ENCODE measurements around the gene HPDL.

The HPDL gene

DNA sequence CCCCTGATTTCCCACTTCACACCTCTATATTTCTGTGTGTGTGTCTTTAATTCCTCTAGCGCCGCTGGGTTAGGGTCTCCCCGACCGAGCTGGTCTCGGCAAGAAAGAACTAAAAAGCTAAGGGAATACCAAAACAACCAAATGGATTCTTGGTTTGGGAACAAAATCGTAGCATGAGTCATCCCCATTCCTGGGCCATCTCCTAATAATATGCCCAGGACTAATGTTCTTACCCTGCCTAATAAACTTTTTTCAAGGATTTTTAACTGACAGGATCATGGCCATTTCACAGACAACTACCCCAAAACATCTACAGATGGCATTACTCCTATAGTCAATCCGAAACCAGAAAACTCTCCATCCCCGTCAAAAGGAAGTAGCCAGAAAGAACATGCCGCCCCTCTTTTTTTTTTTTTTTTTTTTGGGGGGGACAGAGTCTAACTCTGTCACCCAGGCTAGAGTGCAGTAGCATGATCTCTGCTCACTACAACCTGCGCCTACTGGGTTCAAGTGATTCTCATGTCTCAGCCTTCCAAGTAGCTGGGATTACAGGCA, 4.1 kb upstream of the HPDL start:
- Histone ChIP-seq H3K36me3 (ENCODE audit: insufficient read depth, insufficient read length, low read length) (peaks cover 23% of the 10 kb centered on the region), H3K9ac (ENCODE audit: insufficient read length, low read depth) (no peak overlapping the region), H3K27me3 (ENCODE audit: insufficient read depth, insufficient read length) (no peaks in the 10 kb centered on the region), H3K4me3 (ENCODE audit: insufficient read length, low read depth) (no peak overlapping the region), H3K4me1 (ENCODE audit: insufficient read depth, insufficient read length) (peaks cover 14% of the 10 kb centered on the region), H3K9me3 (ENCODE audit: insufficient read depth, low read length) (peaks cover 33% of the 10 kb centered on the region)
- no peak for DNase-seq (ENCODE audit: low read depth, low spot score)
- TF ChIP-seq YY1 (IDR thresholded peaks at IDR 0.05; ENCODE audit: insufficient read depth, insufficient read length) (no peak), ZNF274 (IDR thresholded peaks at IDR 0.05; ENCODE audit: low read depth, low read length) (no peak), SUZ12 (IDR thresholded peaks at IDR 0.05; ENCODE audit: extremely low read depth, insufficient read depth, insufficient read length) (no peak)

DNA sequence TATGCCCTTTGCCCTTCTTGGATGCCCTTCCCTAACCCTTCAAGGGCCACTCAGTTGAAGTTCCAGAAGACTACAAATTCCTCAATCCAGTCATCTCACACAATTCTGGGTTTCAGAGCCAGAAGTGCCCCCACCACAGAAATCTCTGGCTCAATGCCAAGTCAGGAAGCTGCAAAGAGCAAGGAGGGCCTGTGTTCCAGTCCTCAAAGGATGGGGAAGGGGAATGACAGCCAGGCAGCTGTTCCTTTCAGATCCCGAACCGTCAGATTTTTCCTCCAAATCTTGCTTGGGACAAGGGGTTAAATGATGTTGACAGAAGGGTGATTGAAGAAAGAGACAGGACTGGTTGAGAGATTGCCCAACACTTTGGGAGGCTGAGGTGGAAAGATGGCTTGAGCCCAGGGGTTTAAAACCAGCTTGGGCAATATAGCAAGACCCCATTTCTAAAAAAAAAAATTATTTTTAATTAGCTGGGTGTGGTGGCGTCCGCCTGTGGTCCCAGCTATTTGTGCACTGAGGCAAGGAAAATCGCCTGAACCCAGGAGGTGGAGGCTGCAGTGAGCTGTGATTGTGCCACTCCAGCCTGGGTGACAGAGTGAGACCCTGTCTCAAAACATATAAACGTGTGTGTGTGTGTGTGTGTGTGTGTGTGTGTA, 716 bp upstream of the HPDL start:
- Histone ChIP-seq H3K4me1 (ENCODE audit: insufficient read depth, insufficient read length) (peaks cover 21% of the 10 kb centered on the region), H3K36me3 (ENCODE audit: insufficient read depth, insufficient read length, low read length) (peaks cover 44% of the 10 kb centered on the region), H3K9ac (ENCODE audit: insufficient read length, low read depth) (no peak overlapping the region), H3K27me3 (ENCODE audit: insufficient read depth, insufficient read length) (no peaks in the 10 kb centered on the region), H3K4me3 (ENCODE audit: insufficient read length, low read depth) (no peak overlapping the region), H3K9me3 (ENCODE audit: insufficient read depth, low read length) (peaks cover 30% of the 10 kb centered on the region)
- TF ChIP-seq SUZ12 (IDR thresholded peaks at IDR 0.05; ENCODE audit: extremely low read depth, insufficient read depth, insufficient read length) (no peak), ZNF274 (IDR thresholded peaks at IDR 0.05; ENCODE audit: low read depth, low read length) (no peak), YY1 (IDR thresholded peaks at IDR 0.05; ENCODE audit: insufficient read depth, insufficient read length) (no peak)
- DNase-seq (ENCODE audit: low read depth, low spot score): no peak

DNA sequence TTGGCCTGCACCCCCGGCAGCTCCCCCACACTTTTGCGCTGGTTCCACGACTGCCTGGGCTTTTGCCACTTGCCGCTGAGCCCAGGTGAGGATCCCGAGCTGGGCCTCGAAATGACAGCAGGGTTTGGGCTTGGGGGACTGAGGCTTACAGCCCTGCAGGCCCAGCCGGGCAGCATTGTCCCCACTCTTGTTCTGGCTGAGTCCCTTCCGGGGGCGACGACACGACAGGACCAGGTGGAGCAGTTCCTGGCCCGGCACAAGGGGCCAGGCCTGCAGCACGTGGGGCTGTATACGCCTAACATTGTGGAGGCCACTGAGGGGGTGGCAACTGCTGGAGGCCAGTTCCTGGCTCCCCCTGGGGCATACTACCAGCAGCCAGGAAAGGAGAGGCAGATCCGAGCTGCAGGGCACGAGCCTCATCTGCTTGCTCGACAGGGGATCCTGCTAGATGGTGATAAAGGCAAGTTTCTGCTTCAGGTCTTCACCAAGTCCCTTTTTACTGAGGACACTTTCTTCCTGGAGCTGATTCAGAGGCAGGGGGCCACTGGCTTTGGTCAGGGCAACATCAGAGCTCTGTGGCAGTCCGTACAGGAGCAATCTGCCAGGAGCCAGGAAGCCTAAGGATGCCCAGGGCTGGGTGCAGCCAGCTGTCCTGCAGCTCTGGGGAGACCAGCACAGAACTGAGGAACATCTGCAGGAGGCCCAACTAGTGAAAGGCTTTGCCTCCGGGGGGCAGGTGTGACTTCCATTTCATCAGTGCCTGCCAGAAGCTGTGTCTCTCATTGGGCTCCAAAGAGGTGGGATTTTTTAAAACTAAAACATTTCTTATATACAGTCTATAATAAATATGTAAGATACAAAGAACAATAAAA, 1.2 kb downstream of the HPDL start:
- Histone ChIP-seq H3K27me3 (ENCODE audit: insufficient read depth, insufficient read length) (no peaks in the 10 kb centered on the region), H3K9ac (ENCODE audit: insufficient read length, low read depth) (peak overlapping the region; percentile 58), H3K4me1 (ENCODE audit: insufficient read depth, insufficient read length) (peaks cover 21% of the 10 kb centered on the region), H3K36me3 (ENCODE audit: insufficient read depth, insufficient read length, low read length) (peaks cover 63% of the 10 kb centered on the region), H3K4me3 (ENCODE audit: insufficient read length, low read depth) (no peak overlapping the region), H3K9me3 (ENCODE audit: insufficient read depth, low read length) (peaks cover 25% of the 10 kb centered on the region)
- TF ChIP-seq YY1 (IDR thresholded peaks at IDR 0.05; ENCODE audit: insufficient read depth, insufficient read length): no peak
- TF ChIP-seq ZNF274 (IDR thresholded peaks at IDR 0.05; ENCODE audit: low read depth, low read length): no peak
- no peak for TF ChIP-seq SUZ12 (IDR thresholded peaks at IDR 0.05; ENCODE audit: extremely low read depth, insufficient read depth, insufficient read length)
- DNase-seq (ENCODE audit: low read depth, low spot score): no peak

DNA sequence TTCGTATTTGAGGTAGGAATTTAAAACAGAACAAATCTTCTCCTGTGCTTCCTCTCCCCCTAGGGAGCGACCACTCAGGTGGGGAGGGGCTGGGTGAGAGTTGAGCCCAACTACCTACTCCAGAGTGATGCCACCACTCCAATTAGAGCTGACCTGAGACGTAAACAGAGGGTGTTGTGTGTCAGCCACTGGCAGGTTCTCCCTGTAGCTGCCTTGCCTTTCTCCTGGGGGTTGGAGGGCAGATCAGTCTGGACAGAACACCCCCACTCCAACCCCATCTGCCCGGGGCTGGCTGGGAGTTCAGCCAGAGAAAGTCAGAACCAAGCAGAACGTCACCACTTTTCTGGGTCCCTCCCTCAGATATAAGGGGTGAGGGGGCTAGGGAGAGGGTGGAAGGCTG, 2.0 kb downstream of the HPDL start:
- Histone ChIP-seq H3K36me3 (ENCODE audit: insufficient read depth, insufficient read length, low read length) (peaks cover 71% of the 10 kb centered on the region), H3K4me1 (ENCODE audit: insufficient read depth, insufficient read length) (peaks cover 21% of the 10 kb centered on the region), H3K4me3 (ENCODE audit: insufficient read length, low read depth) (no peak overlapping the region), H3K9me3 (ENCODE audit: insufficient read depth, low read length) (peaks cover 18% of the 10 kb centered on the region), H3K27me3 (ENCODE audit: insufficient read depth, insufficient read length) (no peaks in the 10 kb centered on the region), H3K9ac (ENCODE audit: insufficient read length, low read depth) (peak overlapping the region; percentile 58)
- DNase-seq (ENCODE audit: low read depth, low spot score): no peak
- TF ChIP-seq SUZ12 (IDR thresholded peaks at IDR 0.05; ENCODE audit: extremely low read depth, insufficient read depth, insufficient read length) (no peak), ZNF274 (IDR thresholded peaks at IDR 0.05; ENCODE audit: low read depth, low read length) (no peak), YY1 (IDR thresholded peaks at IDR 0.05; ENCODE audit: insufficient read depth, insufficient read length) (no peak)

DNA sequence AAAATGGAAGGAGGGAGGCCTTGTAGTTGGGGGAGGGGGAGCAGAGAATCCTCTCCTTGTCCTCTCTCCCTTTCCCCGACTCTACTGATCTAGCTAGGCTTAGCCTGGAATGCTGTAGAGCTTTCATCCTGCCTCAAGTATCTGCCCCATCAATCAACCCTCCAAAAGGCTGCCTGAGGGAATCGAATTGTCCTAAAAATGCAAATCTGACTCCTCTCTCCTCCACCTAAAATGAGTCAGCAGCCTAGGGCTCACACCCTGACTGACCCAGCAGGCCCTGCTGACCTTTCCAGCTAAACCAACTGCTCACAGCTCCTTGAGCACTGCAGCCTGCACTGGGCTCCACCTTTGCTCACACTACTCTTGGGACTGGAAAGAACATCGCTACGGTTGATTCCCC, 2.8 kb downstream of the HPDL start:
- peaks cover 21% of the 10 kb centered on the region for H3K4me1 ChIP-seq (ENCODE audit: insufficient read depth, insufficient read length)
- H3K36me3 ChIP-seq (ENCODE audit: insufficient read depth, insufficient read length, low read length): peaks cover 79% of the 10 kb centered on the region
- TF ChIP-seq YY1 (IDR thresholded peaks at IDR 0.05; ENCODE audit: insufficient read depth, insufficient read length) (peak; percentile 6), SUZ12 (IDR thresholded peaks at IDR 0.05; ENCODE audit: extremely low read depth, insufficient read depth, insufficient read length) (no peak), ZNF274 (IDR thresholded peaks at IDR 0.05; ENCODE audit: low read depth, low read length) (no peak)
- peak; percentile 94 for DNase-seq (ENCODE audit: low read depth, low spot score)
- peaks cover 12% of the 10 kb centered on the region for H3K9me3 ChIP-seq (ENCODE audit: insufficient read depth, low read length)
- no peak overlapping the region for H3K4me3 ChIP-seq (ENCODE audit: insufficient read length, low read depth)
- peak overlapping the region; percentile 58 for H3K9ac ChIP-seq (ENCODE audit: insufficient read length, low read depth)
- H3K27me3 ChIP-seq (ENCODE audit: insufficient read depth, insufficient read length): no peaks in the 10 kb centered on the region

DNA sequence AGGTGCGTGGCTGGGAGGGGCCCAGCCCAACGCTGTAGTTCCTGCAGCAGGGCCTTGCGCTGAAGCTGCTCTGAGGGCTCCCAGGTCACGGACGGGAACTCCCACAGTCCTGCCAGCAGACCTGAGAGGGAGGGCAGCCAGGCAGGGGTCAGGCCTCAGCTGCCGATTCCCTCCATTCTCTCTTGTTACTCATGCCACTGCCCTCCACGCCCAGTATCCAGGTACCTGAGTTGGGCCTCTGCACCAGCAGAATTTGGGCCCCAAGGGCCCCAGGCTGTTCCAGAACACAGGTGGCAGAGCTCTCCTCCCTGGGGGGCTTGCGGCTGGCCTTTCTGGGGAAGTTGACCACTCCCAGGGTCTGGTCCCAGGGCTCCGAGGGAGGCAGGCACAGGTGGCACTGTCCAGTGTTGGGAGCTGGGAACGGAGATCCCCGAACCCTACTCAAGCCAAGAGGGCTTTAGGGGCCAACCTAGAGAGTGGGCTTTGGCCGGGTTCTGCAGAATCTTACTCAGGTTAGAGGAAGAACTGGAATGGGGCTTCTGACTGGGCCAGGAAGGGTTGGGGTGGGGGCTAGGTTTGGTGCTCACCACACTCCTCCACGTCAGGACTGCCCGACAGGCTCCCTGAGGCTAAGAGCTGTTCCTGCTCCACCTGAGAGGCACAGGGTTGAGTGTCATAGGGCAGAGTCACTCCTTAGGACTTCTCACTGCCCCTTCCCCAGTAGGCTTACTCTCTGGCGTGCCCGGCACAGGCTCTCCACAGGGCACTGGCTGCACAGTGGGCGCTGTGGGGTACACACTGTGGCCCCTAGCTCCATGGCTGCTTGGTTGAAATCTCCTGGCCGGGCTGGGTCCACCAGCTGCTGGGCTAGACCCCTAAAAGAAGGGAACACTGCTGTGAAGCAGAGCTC, 5.0 kb downstream of the HPDL start:
- H3K4me3 ChIP-seq (ENCODE audit: insufficient read length, low read depth): no peak overlapping the region
- H3K9me3 ChIP-seq (ENCODE audit: insufficient read depth, low read length): no peaks in the 10 kb centered on the region
- peaks cover 23% of the 10 kb centered on the region for H3K4me1 ChIP-seq (ENCODE audit: insufficient read depth, insufficient read length)
- TF ChIP-seq YY1 (IDR thresholded peaks at IDR 0.05; ENCODE audit: insufficient read depth, insufficient read length) (no peak), ZNF274 (IDR thresholded peaks at IDR 0.05; ENCODE audit: low read depth, low read length) (no peak), SUZ12 (IDR thresholded peaks at IDR 0.05; ENCODE audit: extremely low read depth, insufficient read depth, insufficient read length) (no peak)
- no peaks in the 10 kb centered on the region for H3K27me3 ChIP-seq (ENCODE audit: insufficient read depth, insufficient read length)
- no peak for DNase-seq (ENCODE audit: low read depth, low spot score)
- peaks cover 72% of the 10 kb centered on the region for H3K36me3 ChIP-seq (ENCODE audit: insufficient read depth, insufficient read length, low read length)
- H3K9ac ChIP-seq (ENCODE audit: insufficient read length, low read depth): no peak overlapping the region
